IMR-90 (cell line): ENCODE data around the gene TKFC. TPM values are rescaled to one million over a fixed set of nuclear protein-coding genes. Genes with fewer than 3 reads are reported as not detected.
A peak's percentile ranks its signal among the peaks of the same experiment; 100 is the strongest.

ENCODE experiments used
- ATAC-seq: fragments of 200-7000 bp; cut with Tn5 transposase; 2 replicates; pipeline ENCODE4 v1.9.1; 2020; ENCODE audit warnings: low read depth, mild to moderate bottlenecking, moderate library complexity
- BruUV-seq: library from RNA; stranded (reverse); fragments of 400-500 nt; replicated peaks from 2 replicates; lab custom pipeline; 2021; lab: Mats Ljungman, UMichigan
- CTCF ChIA-PET: fragments of 300-600 bp; formaldehyde crosslinking; extraction: SDS; loops from one replicate; lab custom pipeline; 2021; ENCODE audit warnings: antibody characterized with exemption; lab: Yijun Ruan, JAX
- POLR2A ChIA-PET: fragments of 300-600 bp; sonication (Branson Sonifier 250); formaldehyde crosslinking; loops from one replicate; lab custom pipeline; 2022; ENCODE audit warnings: antibody characterized with exemption; ENCODE audit not compliant: unreplicated experiment; lab: Charles Lee
- DNase-seq: peaks from one replicate; pipeline ENCODE4 v3.0.0; 2013
- H2AFZ ChIP-seq: replicated peaks from 2 replicates; pipeline ENCODE3; 2013; ENCODE audit warnings: low read length, mild to moderate bottlenecking; ENCODE audit not compliant: poor library complexity
- H2AK5ac ChIP-seq: 2 replicates; pipeline ENCODE4 v1.6.1; 2013; ENCODE audit warnings: low read depth, low read length, inconsistent platforms
- H2AK9ac ChIP-seq: replicated peaks from 2 replicates; pipeline ENCODE3; 2013; ENCODE audit warnings: mild to moderate bottlenecking, low read depth, low read length, moderate library complexity; ENCODE audit not compliant: poor library complexity
- H2BK120ac ChIP-seq: 2 replicates; pipeline ENCODE4 v1.6.1; 2013; ENCODE audit warnings: low read depth, low read length, inconsistent platforms
- H2BK15ac ChIP-seq: 3 replicates; pipeline ENCODE4 v1.6.1; 2013; ENCODE audit warnings: low read depth, low read length, inconsistent platforms
- H2BK20ac ChIP-seq: 2 replicates; pipeline ENCODE4 v1.6.1; 2013; ENCODE audit warnings: low read depth, mild to moderate bottlenecking, inconsistent platforms, low read length, moderate library complexity
- H2BK5ac ChIP-seq: 2 replicates; pipeline ENCODE4 v1.6.1; 2013; ENCODE audit warnings: mild to moderate bottlenecking, low read depth, low read length, inconsistent platforms; ENCODE audit not compliant: poor library complexity, severe bottlenecking
- H3K14ac ChIP-seq: replicated peaks from 2 replicates; pipeline ENCODE4 v1.6.1; 2013; ENCODE audit warnings: low read depth, low read length, inconsistent platforms
- H3K18ac ChIP-seq: 2 replicates; pipeline ENCODE4 v1.6.1; 2013; ENCODE audit warnings: low read depth, low read length, control low read depth
- H3K23ac ChIP-seq: 2 replicates; pipeline ENCODE4 v1.6.1; 2013; ENCODE audit warnings: low read depth, low read length, inconsistent platforms
- H3K27ac ChIP-seq: 2 replicates; pipeline ENCODE4 v1.5.1; 2013; ENCODE audit warnings: mild to moderate bottlenecking, control low read depth, low read length; ENCODE audit not compliant: insufficient read depth
- H3K27me3 ChIP-seq: 2 replicates; pipeline ENCODE4 v1.6.1; 2013; ENCODE audit warnings: low read length; ENCODE audit not compliant: control insufficient read depth, insufficient read depth
- H3K36me3 ChIP-seq: 2 replicates; pipeline ENCODE4 v1.6.1; 2013; ENCODE audit warnings: low read length, mixed read lengths; ENCODE audit not compliant: control insufficient read depth, insufficient read depth
- H3K4ac ChIP-seq: 2 replicates; pipeline ENCODE4 v1.6.1; 2013; ENCODE audit warnings: low read depth, low read length, inconsistent platforms
- H3K4me1 ChIP-seq: 2 replicates; pipeline ENCODE4 v1.6.1; 2013; ENCODE audit warnings: low read length, mixed read lengths; ENCODE audit not compliant: control insufficient read depth, insufficient read depth
- H3K4me2 ChIP-seq: 2 replicates; pipeline ENCODE4 v1.6.1; 2013; ENCODE audit warnings: low read depth, mild to moderate bottlenecking, control low read depth, low read length, moderate library complexity
- H3K4me3 ChIP-seq: 2 replicates; pipeline ENCODE4 v1.5.1; 2013; ENCODE audit warnings: low read depth, mild to moderate bottlenecking, control low read depth, low read length, moderate library complexity; ENCODE audit not compliant: insufficient read depth
- H3K56ac ChIP-seq: 2 replicates; pipeline ENCODE4 v1.6.1; 2013; ENCODE audit warnings: low read length, inconsistent platforms; ENCODE audit not compliant: insufficient read depth; ENCODE audit errors: extremely low read depth
- H3K79me1 ChIP-seq, 2 experiments: 2 replicates each; pipeline ENCODE4 v1.6.1; 2013; ENCODE audit warnings: low read length in 2 of 2, inconsistent platforms in 1 of 2, low read depth in 1 of 2
- H3K9ac ChIP-seq: 2 replicates; pipeline ENCODE4 v1.6.1; 2013; ENCODE audit warnings: low read depth, low read length, control low read depth
- H3K9me1 ChIP-seq: 2 replicates; pipeline ENCODE4 v1.6.1; 2013; ENCODE audit warnings: low read length, inconsistent platforms; ENCODE audit not compliant: insufficient read depth
- H3K9me3 ChIP-seq: 2 replicates; pipeline ENCODE4 v1.6.1; 2013; ENCODE audit warnings: low read length; ENCODE audit not compliant: control insufficient read depth, insufficient read depth
- H4K20me1 ChIP-seq: 2 replicates; pipeline ENCODE4 v1.6.1; 2013; ENCODE audit warnings: low read length, inconsistent platforms; ENCODE audit not compliant: insufficient read depth
- H4K5ac ChIP-seq: 2 replicates; pipeline ENCODE4 v1.6.1; 2013; ENCODE audit warnings: mild to moderate bottlenecking, low read depth, low read length, control low read depth
- H4K8ac ChIP-seq, 2 experiments: 2 replicates each; pipeline ENCODE4 v1.6.1; 2013; ENCODE audit warnings: low read depth in 2 of 2, low read length in 2 of 2, control low read depth in 1 of 2, inconsistent platforms in 1 of 2
- H4K91ac ChIP-seq: 2 replicates; pipeline ENCODE4 v1.6.1; 2013; ENCODE audit warnings: low read depth, low read length, inconsistent platforms; ENCODE audit not compliant: insufficient read depth
- SMC3 ChIP-seq: fragments of 150-350 bp; IDR thresholded peaks from 2 replicates; pipeline ENCODE4 v1.6.1; 2016; ENCODE audit warnings: low read depth, mild to moderate bottlenecking, antibody characterized with exemption, low read length, moderate library complexity
- WGBS, 2 experiments: methylation state at CpG; one replicate each; pipeline versions ENCODE4 v1.1.5 to v1.1.7; 2013; ENCODE audit warnings: missing lambda C conversion rate in 2 of 2; ENCODE audit not compliant: insufficient read length in 1 of 2; ENCODE audit errors: extremely low coverage in 2 of 2; 5-methylcytosine and 5-hydroxymethylcytosine counted together
- dilution Hi-C: fragments of 300-500 bp; cut with HindIII; formaldehyde crosslinking; loops from one replicate; pipeline ENCODE4 v1.14.3; 2018; ENCODE audit warnings: low sequenced_read_pairs; ENCODE audit not compliant: unreplicated experiment
- in situ Hi-C: fragments of 300-500 bp; cut with MboI; formaldehyde crosslinking; loops from 3 replicates; pipeline ENCODE4 v1.14.3; 2019; ENCODE audit warnings: low sequenced_read_pairs, inconsistent platforms, mixed read lengths
- intact Hi-C: fragments of 100-400 bp; cut with micrococcal nuclease; formaldehyde crosslinking; loops from 2 replicates; pipeline ENCODE4 v1.10.0; 2022
- polyA plus RNA-seq, 3 experiments: library from polyadenylated mRNA; depleted of rRNA; stranded (reverse); fragments of >200 nt; gene quantifications; 2 replicates each; pipeline ENCODE4 v1.2.3, GENCODE V29; 2012; ENCODE audit warnings: low replicate concordance in 1 of 3
- total RNA-seq: library from RNA; depleted of rRNA; stranded (reverse); fragments of >200 nt; gene quantifications from 2 replicates; pipeline ENCODE4 v1.2.3, GENCODE V29; 2012

TKFC gene
- total and polyA plus RNA-seq, 2 of the 4 experiments (the other 2 are of a cell fraction): 10.4 to 30.8 TPM

DNA sequence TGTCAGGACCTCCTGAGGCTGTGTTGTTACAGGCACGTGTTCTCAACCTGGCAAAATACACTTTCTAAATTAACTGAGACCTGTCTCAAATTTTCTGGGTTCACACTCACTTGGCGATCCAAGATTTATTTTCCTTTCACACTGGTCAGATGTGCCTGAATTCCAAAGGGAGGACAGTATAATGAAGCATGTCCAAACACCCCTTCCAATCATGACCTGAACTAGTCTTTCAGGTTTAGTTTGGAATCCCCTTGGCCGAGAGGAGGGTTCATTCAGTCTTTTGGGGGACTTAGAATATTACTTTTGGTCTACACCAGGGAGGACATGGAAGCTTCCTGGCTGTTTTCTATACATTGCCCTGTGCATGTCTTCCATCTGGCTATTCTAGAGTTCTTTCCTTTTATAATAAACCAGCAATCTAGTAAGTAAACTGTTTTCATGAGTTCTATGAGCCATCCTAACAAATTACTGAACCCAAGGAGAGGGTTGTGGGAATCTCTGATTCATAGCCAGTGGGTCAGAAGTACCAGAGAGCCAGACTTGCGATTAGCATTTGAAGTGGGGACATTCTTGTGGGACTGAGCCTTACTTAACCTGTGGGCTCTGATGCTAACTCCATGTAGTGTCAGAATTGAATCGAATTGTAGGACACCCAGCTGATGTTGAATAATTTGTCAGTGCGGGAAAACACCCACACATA is 44.6 kb downstream of the TKFC start:
- intact Hi-C loops (loop anchor here (1.0 kb wide), 1 partner anchor 8 kb away; no protein-coding TSS in a partner anchor), dilution Hi-C loops (no loop called here), in situ Hi-C loops (no loop called here)
- Histone ChIP-seq H4K5ac (peak overlapping the region; percentile 80), H2BK20ac (peak overlapping the region; percentile 90), H4K20me1 (no peaks in the 10 kb centered on the region; the same call in 1 of the 2 replicates), H3K4me3 (no peak overlapping the region), H2AK5ac (peak overlapping the region; percentile 63), H2AFZ (no peak overlapping the region), H2BK120ac (peak overlapping the region; percentile 77), H4K91ac (peak overlapping the region; percentile 77; the same call in 1 of the 2 replicates), H3K27ac (peak overlapping the region; percentile 87), H2BK5ac (peak overlapping the region; percentile 93), H3K79me1 (peaks cover 0 to 4% of the 10 kb centered on the region in 2 experiments; a peak in 2 of 4 replicates), H4K8ac (peak overlapping the region; percentile 25 to 43; a peak in 2 of 4 replicates), H2BK15ac (peak overlapping the region; percentile 85; the same call in 2 of the 3 replicates), H3K4ac (peak overlapping the region; percentile 90; the same call in 1 of the 2 replicates), H3K36me3 (no peaks in the 10 kb centered on the region; the same call in 1 of the 2 replicates), H3K56ac (no peak overlapping the region), H2AK9ac (peak overlapping the region; percentile 91), H3K14ac (peak overlapping the region; percentile 75), H3K18ac (peak overlapping the region; percentile 67), H3K9me3 (0 out of 2 replicates have a peak, but pooled peaks cover 2% of the 10 kb centered on the region), H3K27me3 (no peaks in the 10 kb centered on the region), H3K23ac (peak overlapping the region; percentile 60), H3K9ac (no peak overlapping the region), H3K9me1 (peaks cover 3% of the 10 kb centered on the region; the same call in 1 of the 2 replicates), H3K4me1 (peaks cover 11% of the 10 kb centered on the region), H3K4me2 (no peak overlapping the region; the same call in 1 of the 2 replicates)
- ATAC-seq: peak; percentile 48; the same call in 1 of the 2 replicates
- CTCF ChIA-PET: no interaction called here
- 100% methylated on average over 1 of the region's 6 CpGs; no CpG with 5 or more reads in 1 of the 2 experiments for WGBS, 2 experiments
- no peak for TF ChIP-seq SMC3
- peak; percentile 78 for DNase-seq
- BruUV-seq: no TSS peak
- POLR2A ChIA-PET: no interaction called here
